C4-2B (cell line): ENCODE data around the gene FKBP8.

Source experiments
- ZFX ChIP-seq: fragments of 450-650 bp; IDR thresholded peaks from 2 replicates; pipeline ENCODE4 v1.6.1; 2017
- TF ChIP-seq, protein P1 (sequence below): fragments of 450-650 bp; conservative IDR thresholded peaks from 2 replicates; pipeline ENCODE4 v1.5.1; 2017; ENCODE audit warnings: mild to moderate bottlenecking

DNA sequence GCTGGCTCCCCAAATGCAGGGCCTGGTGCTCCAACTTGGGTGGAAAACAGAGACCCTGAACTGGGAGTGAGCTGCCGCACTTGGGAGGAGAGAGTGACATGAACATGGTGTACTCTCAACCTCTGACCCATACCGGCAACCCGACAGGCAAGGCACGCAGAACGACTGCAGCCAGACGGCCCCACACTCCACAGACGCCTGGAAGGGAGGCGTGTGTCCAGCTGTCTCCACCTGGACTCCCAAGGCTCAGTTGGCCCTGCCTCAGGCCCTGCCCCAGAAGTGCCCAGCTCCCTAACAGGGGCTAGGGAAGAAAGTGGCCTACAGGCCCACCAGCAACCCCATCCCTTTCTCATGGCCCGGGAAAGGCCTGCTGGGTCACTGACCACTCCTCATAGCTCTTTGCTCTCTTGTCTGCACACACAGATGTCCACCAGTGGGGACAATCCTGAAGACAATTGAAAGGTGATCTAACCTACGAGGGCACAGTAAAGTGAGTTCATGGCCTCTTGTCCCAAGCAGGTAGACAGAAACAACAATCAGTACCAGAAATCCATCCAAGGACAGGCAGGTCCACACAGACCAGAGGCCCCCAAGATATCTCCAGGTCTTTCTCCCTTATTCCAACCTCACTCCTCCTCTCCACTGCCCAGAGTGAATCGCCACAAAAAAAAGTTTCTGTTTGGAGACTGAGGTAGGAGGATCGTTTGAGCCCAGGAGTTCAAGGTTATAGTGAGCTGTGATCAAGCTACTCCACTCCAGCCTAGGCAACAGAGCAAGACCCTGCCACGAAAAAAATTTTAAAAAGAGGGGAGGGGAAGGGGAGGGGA, 49.7 kb downstream of the FKBP8 start:
- TF ChIP-seq, protein P1, sequence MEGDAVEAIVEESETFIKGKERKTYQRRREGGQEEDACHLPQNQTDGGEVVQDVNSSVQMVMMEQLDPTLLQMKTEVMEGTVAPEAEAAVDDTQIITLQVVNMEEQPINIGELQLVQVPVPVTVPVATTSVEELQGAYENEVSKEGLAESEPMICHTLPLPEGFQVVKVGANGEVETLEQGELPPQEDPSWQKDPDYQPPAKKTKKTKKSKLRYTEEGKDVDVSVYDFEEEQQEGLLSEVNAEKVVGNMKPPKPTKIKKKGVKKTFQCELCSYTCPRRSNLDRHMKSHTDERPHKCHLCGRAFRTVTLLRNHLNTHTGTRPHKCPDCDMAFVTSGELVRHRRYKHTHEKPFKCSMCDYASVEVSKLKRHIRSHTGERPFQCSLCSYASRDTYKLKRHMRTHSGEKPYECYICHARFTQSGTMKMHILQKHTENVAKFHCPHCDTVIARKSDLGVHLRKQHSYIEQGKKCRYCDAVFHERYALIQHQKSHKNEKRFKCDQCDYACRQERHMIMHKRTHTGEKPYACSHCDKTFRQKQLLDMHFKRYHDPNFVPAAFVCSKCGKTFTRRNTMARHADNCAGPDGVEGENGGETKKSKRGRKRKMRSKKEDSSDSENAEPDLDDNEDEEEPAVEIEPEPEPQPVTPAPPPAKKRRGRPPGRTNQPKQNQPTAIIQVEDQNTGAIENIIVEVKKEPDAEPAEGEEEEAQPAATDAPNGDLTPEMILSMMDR, result no peak
- TF ChIP-seq ZFX, result no peak
